ENCODE data around the gene FBRS.

DNA sequence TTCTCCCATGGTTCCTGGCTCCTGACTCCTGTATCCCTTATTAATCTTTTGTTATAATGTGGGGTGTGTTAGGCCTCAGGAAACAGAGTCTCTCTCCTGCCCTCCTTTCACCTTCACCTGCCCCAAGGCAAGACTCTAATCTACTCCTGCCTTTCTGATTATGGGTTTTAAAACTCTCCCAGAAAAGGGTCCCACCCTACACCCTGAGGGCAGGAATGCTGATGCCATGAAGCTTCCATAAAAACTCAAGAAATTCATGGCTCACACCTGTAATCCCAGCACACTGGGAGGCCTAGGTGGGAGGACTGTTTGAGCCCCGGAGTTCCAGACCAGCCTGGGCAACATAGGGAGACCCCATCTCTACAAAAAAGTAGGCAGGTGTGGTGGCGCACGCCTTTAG is 22.1 kb downstream of the FBRS start:
- TF ChIP-seq, protein P1, sequence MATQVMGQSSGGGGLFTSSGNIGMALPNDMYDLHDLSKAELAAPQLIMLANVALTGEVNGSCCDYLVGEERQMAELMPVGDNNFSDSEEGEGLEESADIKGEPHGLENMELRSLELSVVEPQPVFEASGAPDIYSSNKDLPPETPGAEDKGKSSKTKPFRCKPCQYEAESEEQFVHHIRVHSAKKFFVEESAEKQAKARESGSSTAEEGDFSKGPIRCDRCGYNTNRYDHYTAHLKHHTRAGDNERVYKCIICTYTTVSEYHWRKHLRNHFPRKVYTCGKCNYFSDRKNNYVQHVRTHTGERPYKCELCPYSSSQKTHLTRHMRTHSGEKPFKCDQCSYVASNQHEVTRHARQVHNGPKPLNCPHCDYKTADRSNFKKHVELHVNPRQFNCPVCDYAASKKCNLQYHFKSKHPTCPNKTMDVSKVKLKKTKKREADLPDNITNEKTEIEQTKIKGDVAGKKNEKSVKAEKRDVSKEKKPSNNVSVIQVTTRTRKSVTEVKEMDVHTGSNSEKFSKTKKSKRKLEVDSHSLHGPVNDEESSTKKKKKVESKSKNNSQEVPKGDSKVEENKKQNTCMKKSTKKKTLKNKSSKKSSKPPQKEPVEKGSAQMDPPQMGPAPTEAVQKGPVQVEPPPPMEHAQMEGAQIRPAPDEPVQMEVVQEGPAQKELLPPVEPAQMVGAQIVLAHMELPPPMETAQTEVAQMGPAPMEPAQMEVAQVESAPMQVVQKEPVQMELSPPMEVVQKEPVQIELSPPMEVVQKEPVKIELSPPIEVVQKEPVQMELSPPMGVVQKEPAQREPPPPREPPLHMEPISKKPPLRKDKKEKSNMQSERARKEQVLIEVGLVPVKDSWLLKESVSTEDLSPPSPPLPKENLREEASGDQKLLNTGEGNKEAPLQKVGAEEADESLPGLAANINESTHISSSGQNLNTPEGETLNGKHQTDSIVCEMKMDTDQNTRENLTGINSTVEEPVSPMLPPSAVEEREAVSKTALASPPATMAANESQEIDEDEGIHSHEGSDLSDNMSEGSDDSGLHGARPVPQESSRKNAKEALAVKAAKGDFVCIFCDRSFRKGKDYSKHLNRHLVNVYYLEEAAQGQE (IDR thresholded peaks at IDR 0.05; ENCODE audit: low read depth), result no peak
- TF ChIP-seq CREB1 (IDR thresholded peaks at IDR 0.05; ENCODE audit: low read depth), result no peak
- TF ChIP-seq EP300 (IDR thresholded peaks at IDR 0.05; ENCODE audit: borderline replicate concordance), result no peak
- TF ChIP-seq TCF12 (IDR thresholded peaks at IDR 0.05; ENCODE audit: low read depth), result no peak
- TF ChIP-seq, protein P2, sequence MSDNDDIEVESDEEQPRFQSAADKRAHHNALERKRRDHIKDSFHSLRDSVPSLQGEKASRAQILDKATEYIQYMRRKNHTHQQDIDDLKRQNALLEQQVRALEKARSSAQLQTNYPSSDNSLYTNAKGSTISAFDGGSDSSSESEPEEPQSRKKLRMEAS (IDR thresholded peaks at IDR 0.05), result no peak
- TF ChIP-seq TEAD4 (IDR thresholded peaks at IDR 0.05), result no peak
- TF ChIP-seq YY1 (IDR thresholded peaks at IDR 0.05; ENCODE audit: low read depth), result no peak
- no peak for TF ChIP-seq FOXM1 (IDR thresholded peaks at IDR 0.05; ENCODE audit: borderline replicate concordance, low read depth)
- no peak for TF ChIP-seq CEBPB (IDR thresholded peaks at IDR 0.05)

Measured in Ishikawa (cell line).